Glomerular endothelial cell (primary cell): ENCODE results near the gene ALB. TPM values are rescaled to one million over a fixed set of nuclear protein-coding genes. Genes with fewer than 3 reads are reported as not detected.

Experiments used
- DNase-seq: peaks from one replicate; pipeline ENCODE4 v3.0.0-alpha.2; 2011; ENCODE audit warnings: low read depth, low spot score; ENCODE audit errors: extremely low read depth
- total RNA-seq: library from RNA; depleted of rRNA; stranded (reverse); fragments of >200 nt; gene quantifications from 2 replicates; pipeline ENCODE4 v1.2.3, GENCODE V29; 2015

Gene ALB
- total RNA-seq, 1 donor from 2014 or later, result not detected

GRCh38 chr4:73408181-73408867 is 4.2 kb downstream of the ALB start:
- no peak for DNase-seq

GRCh38 chr4:73409012-73409862 is 5.2 kb downstream of the ALB start:
- no peak for DNase-seq

GRCh38 chr4:73409978-73410548 is 6.0 kb downstream of the ALB start:
- DNase-seq, result no peak

GRCh38 chr4:73410916-73411730 is 7.0 kb downstream of the ALB start:
- DNase-seq, result no peak

GRCh38 chr4:73411731-73412414 is 7.8 kb downstream of the ALB start:
- DNase-seq, result no peak

- DNase-seq, result no peak
These were observed 9.2 kb downstream of the ALB start for GRCh38 chr4:73413294-73413755.

- DNase-seq, result no peak
These were observed 10.8 kb downstream of the ALB start for GRCh38 chr4:73414936-73415271.

GRCh38 chr4:73415807-73416238 is 11.7 kb downstream of the ALB start:
- no peak for DNase-seq

- no peak for DNase-seq
These were observed 12.5 kb downstream of the ALB start for GRCh38 chr4:73416423-73417087.

- DNase-seq, result no peak
These were observed 13.3 kb downstream of the ALB start for GRCh38 chr4:73417342-73417741.

GRCh38 chr4:73417973-73418372 is 13.9 kb downstream of the ALB start:
- DNase-seq, result no peak

- no peak for DNase-seq
These were observed 14.6 kb downstream of the ALB start for GRCh38 chr4:73418677-73419076.

- no peak for DNase-seq
These were observed 15.3 kb downstream of the ALB start for GRCh38 chr4:73419106-73420038.

GRCh38 chr4:73420615-73421014 is 16.5 kb downstream of the ALB start:
- DNase-seq, result no peak

GRCh38 chr4:73421708-73422457 is 17.8 kb downstream of the ALB start:
- no peak for DNase-seq

GRCh38 chr4:73422458-73422752 is 18.3 kb downstream of the ALB start:
- no peak for DNase-seq

- DNase-seq, result no peak
These were observed 19.1 kb downstream of the ALB start for GRCh38 chr4:73423184-73423583.

- DNase-seq, result no peak
These were observed 22.6 kb downstream of the ALB start for GRCh38 chr4:73426666-73427065.
